Camera-type eye (tissue), 1 donor: ENCODE data around the gene TRERF1. TPM values are rescaled to one million over a fixed set of nuclear protein-coding genes. Genes with fewer than 3 reads are reported as not detected.

ENCODE experiments used
- total RNA-seq: library from RNA; depleted of rRNA; stranded (reverse); fragments of >200 nt; gene quantifications from one replicate; pipeline ENCODE4 v1.2.3, GENCODE V29; 2014

TRERF1 gene
- 9.6 TPM for total RNA-seq

GRCh38 chr6:42451333-42452170, at the start of gene TRERF1:
Gene TRERF1, minus strand, starts transcription at chr6:42451926. Its CDS starts 182,336 bp downstream, at chr6:42269590.

GRCh38 chr6:42217519-42218367, 234.0 kb downstream of the TRERF1 start, which contains the start of gene MRPS10:
Gene MRPS10, minus strand, starts transcription at chr6:42217861. Its CDS starts 12 bp downstream, at chr6:42217849.

Other genes starting within 250 kb of the TRERF1 start
- 46.5 TPM for gene MRPS10, start 234.1 kb downstream of the TRERF1 start, total RNA-seq
- 48.9 TPM for gene UBR2, start 112.1 kb upstream of the TRERF1 start, total RNA-seq